Measurements from ENCODE around the gene C2orf74.
A peak's percentile ranks its signal among the peaks of the same experiment; 100 is the strongest.
"Not testable (repeated sequence)": the region's sequence is repeated elsewhere in the genome, so short reads cannot be mapped to it uniquely, and the experiment has no call there.

C2orf74 gene

DNA sequence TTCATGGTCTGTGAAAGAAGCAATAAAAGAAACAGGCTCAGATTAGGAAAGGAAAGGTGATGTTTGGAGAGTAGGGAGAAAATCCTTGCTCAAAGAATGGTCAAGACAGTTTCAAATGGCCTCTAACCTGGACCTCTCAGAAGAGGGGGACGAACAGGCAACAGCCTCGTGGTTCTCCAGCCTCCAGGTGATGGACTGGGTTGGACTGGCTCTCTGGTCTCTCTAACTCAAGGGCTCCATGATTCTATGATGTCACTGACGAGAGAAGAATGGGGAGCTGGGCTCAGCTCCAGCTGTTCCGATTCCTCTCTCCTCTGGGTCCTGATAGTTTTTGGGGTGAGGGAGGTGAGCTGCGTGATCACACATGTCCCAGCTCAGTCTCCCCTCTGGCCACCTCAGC lies at the start of gene C2orf74:
Gene C2orf74, plus strand, starts transcription at position 301 of the 400 bp plus-strand sequence. CDS start 327 bp downstream, outside the sequence.
- no peak for DNase-seq (ENCODE audit: low spot score in 2 of 2)
- no peaks in the 10 kb centered on the region for H3K36me3 ChIP-seq (replicated peaks)
- no peaks in the 10 kb centered on the region for H3K4me1 ChIP-seq
- no peak within 1 kb of the TSS for H3K4me3 ChIP-seq
- H3K9me3 ChIP-seq, result no peaks in the 10 kb centered on the region
- no peaks in the 10 kb centered on the region for H3K27me3 ChIP-seq (ENCODE audit: low read depth)
- in situ Hi-C loops (cut with MboI; ENCODE audit: low sequenced_read_pairs), result no loop called here

DNA sequence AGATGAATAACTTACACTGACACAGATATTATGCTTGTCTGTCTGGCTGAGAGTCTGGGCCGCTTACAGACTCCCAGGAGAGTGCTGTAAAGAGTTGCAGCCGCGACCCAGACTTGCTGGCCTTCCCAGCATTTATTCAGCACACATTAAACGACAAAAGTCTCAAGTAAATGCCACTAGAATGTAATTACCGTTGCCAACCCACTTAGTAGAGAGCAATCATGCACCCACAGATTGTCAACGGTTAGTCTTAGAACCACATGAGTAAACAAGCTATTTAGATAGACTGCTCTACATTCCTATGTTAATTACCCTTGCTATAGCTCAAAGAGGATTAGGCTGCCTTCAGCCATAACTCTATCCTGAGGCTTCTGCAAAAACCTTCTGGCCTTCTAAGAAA lies 47.8 kb upstream of the C2orf74 start:
- Histone ChIP-seq H3K36me3 (replicated peaks) (no peaks in the 10 kb centered on the region; the same call in none of the 2 replicates), H3K9me3 (peaks cover 6% of the 10 kb centered on the region), H3K4me3 (no peak overlapping the region), H3K27me3 (ENCODE audit: low read depth) (no peaks in the 10 kb centered on the region), H3K4me1 (peaks cover 13% of the 10 kb centered on the region)
- in situ Hi-C loops (cut with MboI; ENCODE audit: low sequenced_read_pairs), result no loop called here
- DNase-seq (ENCODE audit: low spot score in 2 of 2), result peak in 1 of 2 experiments; percentile 18

- no peak for DNase-seq (ENCODE audit: low spot score in 2 of 2)
- in situ Hi-C loops (cut with MboI; ENCODE audit: low sequenced_read_pairs), result no loop called here
- no peaks in the 10 kb centered on the region; the same call in none of the 2 replicates for H3K36me3 ChIP-seq (replicated peaks)
- H3K9me3 ChIP-seq, result peaks cover 6% of the 10 kb centered on the region
- H3K4me3 ChIP-seq, result no peak overlapping the region
- H3K27me3 ChIP-seq (ENCODE audit: low read depth), result no peaks in the 10 kb centered on the region
- H3K4me1 ChIP-seq, result peaks cover 13% of the 10 kb centered on the region
Observed at GRCh38 chr2:61116302-61116701, 45.7 kb upstream of the C2orf74 start.

DNA sequence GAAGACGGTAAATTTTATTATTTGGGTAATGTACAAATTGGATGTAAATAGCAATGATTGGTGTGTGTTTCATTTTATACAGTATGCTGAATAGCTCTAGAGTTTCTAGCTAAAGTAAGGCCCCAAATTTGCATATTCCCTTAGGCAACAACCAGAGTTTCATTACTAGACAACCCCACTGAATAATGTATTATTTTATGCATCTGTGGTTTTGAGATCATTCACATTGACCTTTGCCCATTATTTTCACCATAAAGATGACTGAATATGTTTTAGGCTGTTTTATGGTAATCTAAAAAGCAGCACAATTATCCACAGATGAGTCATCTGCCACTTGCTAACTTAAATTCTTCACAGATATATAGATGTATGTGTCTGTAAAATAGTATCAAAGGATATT lies 44.5 kb upstream of the C2orf74 start:
- Histone ChIP-seq H3K4me1 (peaks cover 13% of the 10 kb centered on the region), H3K36me3 (replicated peaks) (no peaks in the 10 kb centered on the region; the same call in none of the 2 replicates), H3K9me3 (peaks cover 6% of the 10 kb centered on the region), H3K27me3 (ENCODE audit: low read depth) (no peaks in the 10 kb centered on the region), H3K4me3 (no peak overlapping the region)
- DNase-seq (ENCODE audit: low spot score in 2 of 2), result peak in 1 of 2 experiments; percentile 80
- in situ Hi-C loops (cut with MboI; ENCODE audit: low sequenced_read_pairs), result no loop called here

DNA sequence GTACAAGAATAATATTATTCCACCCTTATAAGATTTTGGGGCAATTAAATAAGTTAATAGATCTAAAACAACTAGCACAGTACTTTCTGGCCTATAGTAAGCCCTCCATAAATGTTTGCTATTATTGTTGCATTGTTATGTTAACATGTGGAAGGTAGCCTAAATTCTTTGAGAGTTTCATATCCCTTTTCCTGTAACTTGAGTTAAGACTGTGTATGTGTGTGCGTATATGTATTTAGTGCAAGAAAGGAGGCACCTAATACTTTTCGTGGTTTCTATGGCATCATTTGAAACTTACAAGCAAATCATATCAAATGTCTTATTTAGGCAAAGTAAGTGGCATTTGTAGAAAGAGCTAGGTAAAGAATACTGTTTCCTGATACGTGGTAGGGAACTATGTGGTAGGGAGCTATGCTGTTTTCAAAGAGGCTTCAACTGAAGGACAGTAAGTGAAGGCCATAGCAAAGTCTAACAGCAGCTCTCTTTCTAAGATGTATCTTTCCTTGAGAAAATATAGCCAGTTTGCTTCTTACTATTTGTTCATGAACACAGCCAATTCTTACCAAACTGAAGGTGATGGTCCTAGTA lies 36.8 kb upstream of the C2orf74 start:
- DNase-seq (ENCODE audit: low spot score in 2 of 2), result peak in 1 of 2 experiments; percentile 62
- in situ Hi-C loops (cut with MboI; ENCODE audit: low sequenced_read_pairs), result no loop called here
- H3K4me3 ChIP-seq, result no peak overlapping the region
- no peaks in the 10 kb centered on the region for H3K27me3 ChIP-seq (ENCODE audit: low read depth)
- H3K9me3 ChIP-seq, result no peaks in the 10 kb centered on the region
- H3K4me1 ChIP-seq, result peaks cover 16% of the 10 kb centered on the region
- no peaks in the 10 kb centered on the region for H3K36me3 ChIP-seq (replicated peaks)

GRCh38 chr2:61125798-61126197 lies 36.2 kb upstream of the C2orf74 start:
- no peak overlapping the region for H3K4me3 ChIP-seq
- no peaks in the 10 kb centered on the region for H3K9me3 ChIP-seq
- H3K27me3 ChIP-seq (ENCODE audit: low read depth), result no peaks in the 10 kb centered on the region
- peaks cover 16% of the 10 kb centered on the region for H3K4me1 ChIP-seq
- DNase-seq (ENCODE audit: low spot score in 2 of 2), result no peak
- in situ Hi-C loops (cut with MboI; ENCODE audit: low sequenced_read_pairs), result no loop called here
- H3K36me3 ChIP-seq (replicated peaks), result no peaks in the 10 kb centered on the region

DNA sequence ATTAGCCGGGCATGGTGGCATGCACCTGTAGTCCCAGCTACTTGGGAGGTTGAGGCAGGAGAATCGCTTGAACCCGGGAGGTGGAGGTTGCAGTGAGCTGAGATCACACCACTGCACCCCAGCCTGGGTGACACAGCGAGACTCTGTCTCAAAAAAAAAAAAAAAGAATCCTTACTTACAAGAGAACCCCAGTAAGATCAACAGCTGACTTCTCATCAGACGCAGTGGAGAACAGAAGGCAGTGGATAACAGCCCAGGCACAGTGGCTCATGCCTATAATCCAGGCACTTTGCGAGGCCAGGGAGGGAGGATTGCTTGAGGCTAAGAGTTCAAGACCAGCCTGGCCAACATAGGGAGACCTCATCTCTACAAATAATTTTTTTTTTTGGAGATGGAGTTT lies 33.9 kb upstream of the C2orf74 start:
- H3K27me3 ChIP-seq (ENCODE audit: low read depth); H3K9me3 ChIP-seq; in situ Hi-C loops (cut with MboI; ENCODE audit: low sequenced_read_pairs); H3K4me3 ChIP-seq; H3K36me3 ChIP-seq (replicated peaks); DNase-seq (ENCODE audit: low spot score in 2 of 2): not testable (repeated sequence)
- H3K4me1 ChIP-seq, result peaks cover 16% of the 10 kb centered on the region

- H3K4me3 ChIP-seq, result no peak overlapping the region
- in situ Hi-C loops (cut with MboI; ENCODE audit: low sequenced_read_pairs), result no loop called here
- H3K9me3 ChIP-seq, result no peaks in the 10 kb centered on the region
- no peaks in the 10 kb centered on the region; the same call in 1 of the 2 replicates for H3K27me3 ChIP-seq (ENCODE audit: low read depth)
- peak; percentile 12 to 16 for DNase-seq (ENCODE audit: low spot score in 2 of 2)
- H3K36me3 ChIP-seq (replicated peaks), result no peaks in the 10 kb centered on the region
- 0 out of 2 replicates have a peak, but pooled peaks cover 2% of the 10 kb centered on the region for H3K4me1 ChIP-seq
Observed at GRCh38 chr2:61134141-61134540, 27.8 kb upstream of the C2orf74 start.

DNA sequence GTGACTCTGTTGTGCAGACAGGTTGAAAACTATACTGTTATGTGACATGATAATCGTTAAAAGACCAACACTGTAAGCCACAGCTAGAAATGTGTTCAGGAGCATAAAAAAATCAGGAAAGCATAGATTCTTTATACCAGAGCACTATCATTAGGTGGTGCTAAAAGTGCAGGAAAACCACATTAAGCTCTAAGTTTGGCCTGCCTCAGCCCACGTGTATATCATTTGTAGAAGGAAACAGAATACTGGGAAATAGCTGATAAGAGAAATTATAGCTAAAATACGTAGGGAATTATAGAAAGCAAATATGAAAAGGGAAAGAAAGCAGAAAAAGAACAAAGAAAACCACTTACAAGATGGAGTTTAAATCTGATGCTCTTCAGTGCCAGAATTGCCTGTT lies 26.5 kb upstream of the C2orf74 start:
- Histone ChIP-seq H3K36me3 (replicated peaks) (no peaks in the 10 kb centered on the region), H3K9me3 (no peaks in the 10 kb centered on the region), H3K27me3 (ENCODE audit: low read depth) (no peaks in the 10 kb centered on the region; the same call in 1 of the 2 replicates), H3K4me1 (0 out of 2 replicates have a peak, but pooled peaks cover 2% of the 10 kb centered on the region), H3K4me3 (no peak overlapping the region)
- peak in 1 of 2 experiments; percentile 32 for DNase-seq (ENCODE audit: low spot score in 2 of 2)
- in situ Hi-C loops (cut with MboI; ENCODE audit: low sequenced_read_pairs), result no loop called here

DNA sequence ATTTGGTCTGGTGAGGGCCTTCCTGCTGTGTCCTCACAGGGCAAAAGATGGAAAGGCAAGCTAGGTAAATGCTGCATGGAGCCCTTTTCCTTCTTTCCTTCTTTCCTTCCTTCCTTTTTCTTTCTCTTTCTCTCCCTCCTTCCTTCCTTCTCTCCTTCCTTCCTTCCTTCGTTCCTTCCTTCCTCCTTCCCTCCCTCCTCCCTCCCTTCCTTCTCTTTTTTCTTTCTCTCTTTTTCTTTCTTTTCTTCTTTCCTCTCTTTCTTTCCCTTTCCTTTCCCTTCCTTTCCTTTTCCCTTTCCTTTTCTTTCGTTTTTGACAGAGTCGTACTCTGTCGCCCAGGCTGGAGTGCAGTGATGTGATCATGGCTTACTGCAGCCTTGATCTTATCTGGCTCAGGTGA lies 23.1 kb upstream of the C2orf74 start:
- in situ Hi-C loops (cut with MboI; ENCODE audit: low sequenced_read_pairs), result no loop called here
- no peak for DNase-seq (ENCODE audit: low spot score in 2 of 2)

GRCh38 chr2:61141151-61141550 lies 20.8 kb upstream of the C2orf74 start:
- no peak overlapping the region for H3K4me3 ChIP-seq
- peak; percentile 34 to 66 for DNase-seq (ENCODE audit: low spot score in 2 of 2)
- no peaks in the 10 kb centered on the region; the same call in 1 of the 2 replicates for H3K27me3 ChIP-seq (ENCODE audit: low read depth)
- no peaks in the 10 kb centered on the region for H3K9me3 ChIP-seq
- in situ Hi-C loops (cut with MboI; ENCODE audit: low sequenced_read_pairs), result no loop called here
- no peaks in the 10 kb centered on the region for H3K36me3 ChIP-seq (replicated peaks)
- peaks cover 16% of the 10 kb centered on the region for H3K4me1 ChIP-seq

More for the DNA sequence above, 23.1 kb upstream of the C2orf74 start:
- Histone ChIP-seq H3K27me3 (ENCODE audit: low read depth) (no peaks in the 10 kb centered on the region; the same call in 1 of the 2 replicates), H3K4me1 (peaks cover 18% of the 10 kb centered on the region), H3K36me3 (replicated peaks) (no peaks in the 10 kb centered on the region), H3K9me3 (no peaks in the 10 kb centered on the region), H3K4me3 (no peak overlapping the region)

GRCh38 chr2:61144697-61145268 lies 17.2 kb upstream of the C2orf74 start:
- H3K4me3 ChIP-seq, result no peak overlapping the region
- no peak for DNase-seq (ENCODE audit: low spot score in 2 of 2)

GRCh38 chr2:61145990-61146389 lies 16.0 kb upstream of the C2orf74 start:
- H3K36me3 ChIP-seq (replicated peaks), result no peaks in the 10 kb centered on the region
- peaks cover 16% of the 10 kb centered on the region for H3K4me1 ChIP-seq
- H3K4me3 ChIP-seq, result no peak overlapping the region
- H3K9me3 ChIP-seq, result no peaks in the 10 kb centered on the region
- DNase-seq (ENCODE audit: low spot score in 2 of 2), result no peak
- in situ Hi-C loops (cut with MboI; ENCODE audit: low sequenced_read_pairs), result no loop called here
- no peaks in the 10 kb centered on the region for H3K27me3 ChIP-seq (ENCODE audit: low read depth)

More at GRCh38 chr2:61144697-61145268, 17.2 kb upstream of the C2orf74 start:
- no peaks in the 10 kb centered on the region for H3K27me3 ChIP-seq (ENCODE audit: low read depth)
- in situ Hi-C loops (cut with MboI; ENCODE audit: low sequenced_read_pairs), result no loop called here
- no peaks in the 10 kb centered on the region for H3K36me3 ChIP-seq (replicated peaks)
- H3K4me1 ChIP-seq, result peaks cover 16% of the 10 kb centered on the region
- H3K9me3 ChIP-seq, result no peaks in the 10 kb centered on the region

- H3K27me3 ChIP-seq (ENCODE audit: low read depth); H3K9me3 ChIP-seq; H3K4me1 ChIP-seq; DNase-seq (ENCODE audit: low spot score in 2 of 2); H3K36me3 ChIP-seq (replicated peaks); H3K4me3 ChIP-seq; in situ Hi-C loops (cut with MboI; ENCODE audit: low sequenced_read_pairs): not testable (repeated sequence)
Observed at GRCh38 chr2:61148091-61148490, 13.9 kb upstream of the C2orf74 start.

Data from HAP-1 (cell line).